Measurements from ENCODE around the gene AP1M2. TPM values are rescaled to one million over a fixed set of nuclear protein-coding genes. Genes with fewer than 3 reads are reported as not detected.

Gene AP1M2
- total and polyA plus RNA-seq, 2 donors (not counting 3 experiments of a cell fraction or from before 2014, with no cell fraction given) = 0.19 TPM; not detected in 1

- H3K27ac ChIP-seq (ENCODE audit: insufficient read depth, low read depth, low read length) = no peak overlapping the region
- no peaks in the 10 kb centered on the region for H3K27me3 ChIP-seq (ENCODE audit: control insufficient read depth in 2 of 2, insufficient read depth in 2 of 2, low read length in 2 of 2)
- H3K4me1 ChIP-seq (ENCODE audit: control insufficient read depth, extremely low read depth, insufficient read depth, low read length) = no peaks in the 10 kb centered on the region
- no peaks in the 10 kb centered on the region for H3K9me3 ChIP-seq (replicated peaks; ENCODE audit: control insufficient read depth, insufficient read depth, low read length)
- FAIRE-seq (no peak), DNase-seq (ENCODE audit: low read depth, low spot score) (no peak)
- no peaks in the 10 kb centered on the region for H3K79me2 ChIP-seq (ENCODE audit: control insufficient read depth, insufficient read depth, low read length)
- CTCF ChIA-PET = no interaction called here
- H2AFZ ChIP-seq (ENCODE audit: low read depth, low read length) = no peak overlapping the region
- TF ChIP-seq EZH2 (IDR thresholded peaks at IDR 0.05; ENCODE audit: borderline replicate concordance, low read depth, low read length, severe bottlenecking) (no peak), FOS (IDR thresholded peaks at IDR 0.05; ENCODE audit: borderline replicate concordance, insufficient read depth, low read length) (no peak), GATA2 (IDR thresholded peaks at IDR 0.05; ENCODE audit: insufficient read depth, insufficient read length, low read depth, low read length) (no peak), MAX (IDR thresholded peaks at IDR 0.05; ENCODE audit: insufficient read depth, insufficient read length) (no peak), MYC (IDR thresholded peaks at IDR 0.05; ENCODE audit: low read depth, low read length) (no peak)
- no peak overlapping the region for H3K9ac ChIP-seq (replicated peaks; ENCODE audit: extremely low read depth, insufficient read depth, low read length)
- POLR2A ChIA-PET = no interaction called here
- BruUV-seq (replicated peaks) = TSS peak; percentile 45
- dilution Hi-C loops (cut with MboI; ENCODE audit: extremely low pct_ligation_motif_present, low sequenced_read_pairs) (no loop called here), intact Hi-C loops (cut with micrococcal nuclease) (no loop called here)
- no peak overlapping the region for H3K4me3 ChIP-seq (replicated peaks in 1 of 3; ENCODE audit: insufficient read depth in 1 of 3, low read depth in 1 of 3, low read length in 3 of 3)
- H3K4me2 ChIP-seq (ENCODE audit: insufficient read depth, low read length) = no peak overlapping the region
- H3K9me1 ChIP-seq (replicated peaks; ENCODE audit: control insufficient read depth, extremely low read depth, insufficient read depth, low read length) = no peaks in the 10 kb centered on the region
- peaks cover 5 to 44% of the 10 kb centered on the region in 2 experiments for H3K36me3 ChIP-seq (ENCODE audit: control insufficient read depth in 2 of 2, extremely low read depth in 1 of 2, insufficient read depth in 2 of 2, low read length in 2 of 2)
- H4K20me1 ChIP-seq (replicated peaks; ENCODE audit: control insufficient read depth, extremely low read depth, insufficient read depth, low read length) = no peaks in the 10 kb centered on the region
These were observed 44.8 kb upstream of the AP1M2 start for GRCh38 chr19:10631874-10632273.

- no peaks in the 10 kb centered on the region for H4K20me1 ChIP-seq (replicated peaks; ENCODE audit: control insufficient read depth, extremely low read depth, insufficient read depth, low read length)
- CTCF ChIA-PET = interaction anchor here (0.9 to 3.6 kb wide), 4 partner anchors 19 to 45 kb away, joined by 3 to 25 read pairs (median 14); no protein-coding TSS in a partner anchor
- dilution Hi-C loops (cut with MboI; ENCODE audit: extremely low pct_ligation_motif_present, low sequenced_read_pairs) (no loop called here), intact Hi-C loops (cut with micrococcal nuclease) (loop anchor here (2.0 to 5.0 kb wide), 2 partner anchors 23 to 43 kb away; no protein-coding TSS in a partner anchor)
- peaks cover 10% of the 10 kb centered on the region for H3K4me1 ChIP-seq (ENCODE audit: control insufficient read depth, extremely low read depth, insufficient read depth, low read length)
- no TSS peak for BruUV-seq (replicated peaks)
- no peaks in the 10 kb centered on the region for H3K9me3 ChIP-seq (replicated peaks; ENCODE audit: control insufficient read depth, insufficient read depth, low read length)
- no peaks in the 10 kb centered on the region for H3K79me2 ChIP-seq (ENCODE audit: control insufficient read depth, insufficient read depth, low read length)
- no peak for FAIRE-seq
- peak overlapping the region; percentile 88 for H3K4me2 ChIP-seq (ENCODE audit: insufficient read depth, low read length)
- no peak for DNase-seq (ENCODE audit: low read depth, low spot score)
- no peaks in the 10 kb centered on the region for H3K27me3 ChIP-seq (ENCODE audit: control insufficient read depth in 2 of 2, insufficient read depth in 2 of 2, low read length in 2 of 2)
- no peak overlapping the region for H3K27ac ChIP-seq (ENCODE audit: insufficient read depth, low read depth, low read length)
- TF ChIP-seq EZH2 (IDR thresholded peaks at IDR 0.05; ENCODE audit: borderline replicate concordance, low read depth, low read length, severe bottlenecking) (no peak), POLR2AphosphoS5 (IDR thresholded peaks at IDR 0.05; ENCODE audit: insufficient read depth, low read depth, low read length) (no peak), POLR2A (IDR thresholded peaks at IDR 0.05; ENCODE audit: low read depth, low read length) (no peak), MAX (IDR thresholded peaks at IDR 0.05; ENCODE audit: insufficient read depth, insufficient read length) (no peak), JUN (IDR thresholded peaks at IDR 0.05; ENCODE audit: borderline replicate concordance, insufficient read depth, insufficient read length, low read depth) (no peak), CTCF (IDR thresholded peaks at IDR 0.05; ENCODE audit: extremely low read depth in 1 of 2, insufficient read depth in 1 of 2, low read depth in 1 of 2, low read length in 2 of 2) (no peak), GATA2 (IDR thresholded peaks at IDR 0.05; ENCODE audit: insufficient read depth, insufficient read length, low read depth, low read length) (no peak), MYC (IDR thresholded peaks at IDR 0.05; ENCODE audit: low read depth, low read length) (no peak), FOS (IDR thresholded peaks at IDR 0.05; ENCODE audit: borderline replicate concordance, insufficient read depth, low read length) (no peak)
- POLR2A ChIA-PET = no interaction called here
- H3K36me3 ChIP-seq (ENCODE audit: control insufficient read depth in 2 of 2, extremely low read depth in 1 of 2, insufficient read depth in 2 of 2, low read length in 2 of 2) = peaks cover 0 to 9% of the 10 kb centered on the region in 2 experiments
- H3K9me1 ChIP-seq (replicated peaks; ENCODE audit: control insufficient read depth, extremely low read depth, insufficient read depth, low read length) = no peaks in the 10 kb centered on the region
- H2AFZ ChIP-seq (ENCODE audit: low read depth, low read length) = peak overlapping the region; percentile 75
- peak overlapping the region; percentile 25 for H3K9ac ChIP-seq (replicated peaks; ENCODE audit: extremely low read depth, insufficient read depth, low read length)
- peak overlapping the region; percentile 6 to 37 (median 33) for H3K4me3 ChIP-seq (replicated peaks in 1 of 3; ENCODE audit: insufficient read depth in 1 of 3, low read depth in 1 of 3, low read length in 3 of 3)
These were observed 38.6 kb upstream of the AP1M2 start for GRCh38 chr19:10625762-10626138.

Measured in endothelial cell of umbilical vein (primary cell).